GM04503 (cell line): Measurements from ENCODE around the gene MAD1L1.

Experiments used
- DNase-seq: peaks from one replicate; pipeline ENCODE4 v3.0.0-alpha.2; 2012; ENCODE audit warnings: low read depth

MAD1L1 gene

DNA sequence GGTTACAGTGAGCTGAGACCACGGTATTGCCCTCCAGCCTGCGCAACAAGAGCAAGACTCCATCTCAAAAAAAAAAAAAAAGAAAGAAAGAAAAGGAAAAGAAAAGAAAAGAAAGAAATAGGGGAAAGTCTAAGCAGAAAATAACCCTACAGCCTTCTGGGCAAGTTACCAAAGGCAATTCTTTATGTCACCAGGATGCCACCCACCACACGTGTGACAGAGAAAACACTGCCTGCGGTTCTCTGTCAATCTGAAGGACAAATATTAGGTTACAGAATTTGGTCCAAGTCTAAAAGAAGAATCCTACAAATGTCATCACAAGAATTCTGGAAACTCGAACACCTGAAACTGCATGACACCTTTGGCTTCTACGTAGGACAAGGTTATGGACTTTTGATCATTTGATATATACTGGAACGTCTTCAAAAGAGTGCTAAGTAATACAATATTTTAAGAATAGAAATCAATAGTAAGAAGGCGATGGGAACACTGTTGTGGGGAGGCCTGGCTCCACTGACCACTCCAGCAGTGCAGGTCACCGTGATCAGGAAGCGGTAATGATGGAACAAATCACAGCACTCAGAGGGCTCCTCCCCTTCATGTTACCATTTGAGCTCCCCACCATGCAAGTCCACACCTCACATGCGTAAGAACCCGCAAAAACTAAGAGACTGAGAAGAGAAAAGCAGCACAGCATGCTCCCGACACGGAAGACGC is 75.8 kb downstream of the MAD1L1 start:
- DNase-seq, result no peak

DNA sequence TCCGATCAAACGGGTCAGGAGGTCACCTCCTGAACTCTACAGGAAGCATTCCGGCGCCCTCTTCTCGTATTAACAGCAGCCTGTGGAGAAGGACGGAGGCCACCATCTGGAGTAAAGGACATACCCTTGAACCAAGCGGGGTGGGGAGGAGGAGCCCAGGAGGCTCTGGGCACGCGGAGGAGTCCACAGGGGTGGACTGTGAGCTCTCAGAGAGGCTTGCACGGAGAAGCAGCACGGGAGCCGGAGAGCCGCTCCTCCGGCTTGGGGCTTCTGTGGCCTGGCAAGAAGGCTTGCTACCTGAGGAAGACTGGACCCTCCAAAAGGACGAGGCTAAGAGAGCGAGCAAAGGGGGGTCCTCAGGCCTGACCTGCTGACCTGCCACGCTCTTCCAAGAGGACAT is 77.9 kb downstream of the MAD1L1 start:
- DNase-seq, result no peak

DNA sequence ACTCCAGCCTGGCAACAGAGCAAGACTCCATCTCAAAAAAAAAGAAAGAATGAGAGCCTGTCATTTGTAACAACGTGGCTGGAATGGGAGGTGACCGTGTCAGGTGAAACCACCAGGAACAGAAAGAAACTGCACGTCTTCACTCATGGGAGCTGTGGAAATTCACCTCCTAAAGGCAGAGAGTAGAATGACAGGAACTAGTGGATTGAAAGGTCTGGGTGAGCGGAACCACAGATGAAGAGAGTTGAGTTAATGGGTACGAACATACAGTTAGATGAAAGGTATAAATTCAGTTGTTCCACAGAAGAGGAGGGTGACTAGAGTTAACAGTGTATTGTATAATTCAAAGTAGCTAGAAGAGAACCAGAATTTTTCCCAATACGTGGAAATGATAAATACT is 78.6 kb downstream of the MAD1L1 start:
- DNase-seq, result no peak

DNA sequence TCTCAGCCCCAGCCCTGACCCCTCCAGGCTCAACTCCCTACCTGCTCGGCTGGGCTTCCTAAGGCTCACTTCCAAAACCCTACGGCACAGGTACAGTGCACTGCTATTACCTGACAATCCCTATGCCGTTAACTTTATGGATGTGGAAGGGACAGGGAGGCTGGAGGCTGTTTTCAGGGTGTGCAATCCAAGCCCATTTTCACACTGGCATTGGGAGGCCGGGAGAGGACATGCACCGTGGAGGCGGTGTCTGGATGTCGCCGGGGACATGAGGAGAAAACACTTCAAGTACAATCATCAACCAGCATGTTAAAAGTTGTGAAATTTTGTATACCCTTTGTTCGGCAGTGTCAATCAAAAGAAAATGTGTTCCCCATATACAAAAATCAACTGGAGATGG is 80.1 kb downstream of the MAD1L1 start:
- no peak for DNase-seq

DNA sequence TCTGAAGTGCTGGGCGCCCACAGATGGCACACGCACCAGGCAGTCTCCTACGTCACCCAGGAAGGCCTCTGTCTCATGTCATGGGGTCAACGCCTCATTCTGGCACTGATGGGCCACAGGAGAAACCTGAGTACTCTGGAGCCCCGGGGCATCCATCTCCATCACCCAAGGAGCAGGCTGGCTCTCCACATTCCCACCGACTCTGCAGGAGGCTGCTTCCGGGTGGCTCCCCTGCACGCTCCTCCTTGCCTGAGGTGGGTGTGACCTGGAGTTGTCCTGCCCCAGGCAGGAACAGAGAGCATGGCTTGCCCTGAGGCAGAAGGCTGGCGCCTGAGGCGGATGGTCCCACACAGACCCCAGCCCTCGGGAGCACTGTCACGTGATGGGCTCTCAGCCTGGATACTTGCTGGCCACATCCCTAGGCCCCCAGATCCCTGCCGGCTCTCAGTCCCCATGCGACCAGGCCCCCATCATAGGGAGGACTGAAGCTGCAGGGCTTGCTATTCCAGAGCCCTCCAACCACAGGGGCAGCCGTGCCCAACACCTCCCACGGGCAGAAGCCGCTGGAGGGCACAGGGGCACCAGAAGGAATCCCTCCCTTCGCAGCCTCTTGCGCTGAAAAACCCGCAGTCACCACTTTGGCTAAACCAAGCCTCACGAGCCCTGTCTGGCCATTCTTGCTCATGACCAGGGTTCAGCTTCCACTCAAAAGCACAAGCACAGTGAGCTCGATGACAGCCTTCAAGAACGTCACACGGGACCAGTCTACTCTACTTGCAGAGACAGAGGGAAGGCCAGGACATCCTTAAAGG is 80.7 kb downstream of the MAD1L1 start:
- DNase-seq, result no peak

DNA sequence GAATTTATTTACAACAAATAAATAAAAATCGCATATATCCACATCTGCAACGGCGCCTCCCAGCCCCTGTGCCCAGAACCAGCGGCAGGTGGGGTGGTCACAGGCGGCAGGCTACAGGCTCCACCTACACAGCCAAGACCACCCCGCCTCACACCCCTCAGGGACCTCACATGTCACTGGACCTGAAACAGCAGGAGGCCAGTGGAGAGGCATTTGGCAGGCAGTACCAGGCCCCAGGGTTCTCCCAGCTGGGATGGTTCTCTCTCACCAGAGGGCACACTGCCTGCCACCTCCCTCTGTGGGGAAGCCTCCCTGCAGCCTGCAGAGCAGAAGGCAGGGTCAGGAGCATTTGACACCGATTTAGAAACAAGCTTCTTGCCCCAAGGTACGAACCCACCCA is 81.5 kb downstream of the MAD1L1 start:
- no peak for DNase-seq

DNA sequence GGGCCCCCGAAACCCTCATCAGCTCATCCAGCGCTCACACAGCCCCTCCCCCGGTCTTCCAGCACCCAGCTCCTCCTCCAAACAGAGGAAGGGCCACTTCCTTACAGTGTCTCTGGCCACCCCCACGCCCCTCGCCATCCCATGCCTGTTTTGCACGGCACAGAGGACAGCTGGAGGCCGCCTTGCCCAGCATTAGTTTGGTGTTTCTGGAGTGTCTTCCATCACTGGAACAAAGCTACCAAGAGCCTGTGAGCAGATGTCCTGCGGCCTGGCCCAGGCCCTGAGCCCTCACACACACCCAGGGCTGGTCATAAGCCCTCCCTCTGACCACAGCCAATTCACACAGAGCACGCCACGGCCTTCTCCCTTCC is 82.3 kb downstream of the MAD1L1 start:
- DNase-seq, result no peak

DNA sequence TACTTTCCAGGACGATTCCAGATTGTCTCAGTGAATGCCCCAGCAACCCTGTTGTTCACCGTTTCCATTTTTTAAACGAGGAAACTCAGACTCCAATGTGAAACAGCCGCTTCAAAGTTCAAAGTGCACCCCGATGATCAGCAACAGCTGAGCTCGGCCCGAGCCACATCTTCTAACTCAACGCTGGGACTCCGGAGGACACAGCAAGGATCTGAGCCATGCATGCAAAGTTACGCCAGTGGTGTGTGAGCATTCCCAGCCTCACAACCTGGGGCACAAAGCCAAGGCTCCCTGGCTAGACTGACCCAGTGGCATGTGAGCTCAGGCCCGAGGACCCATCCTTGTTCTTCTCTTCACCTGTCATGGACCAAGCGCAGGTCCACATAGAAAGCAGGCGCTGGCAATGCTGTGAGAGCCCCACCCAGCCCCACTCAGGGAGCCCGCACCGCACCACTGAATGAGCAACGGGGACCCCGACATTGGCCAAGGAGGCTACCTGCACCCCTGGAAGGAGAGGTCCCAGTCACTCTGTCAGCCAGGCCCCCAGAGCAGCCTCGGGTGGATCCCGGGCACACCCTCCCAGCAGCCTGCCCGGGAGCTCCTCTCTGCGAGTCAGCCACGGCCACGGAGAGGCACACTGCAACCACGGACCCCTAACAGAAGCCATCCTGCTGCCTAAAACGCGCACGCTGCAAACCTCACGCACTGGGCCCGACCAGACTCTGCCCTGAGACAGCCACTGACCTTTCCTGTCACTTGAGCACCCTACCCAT is 82.9 kb downstream of the MAD1L1 start:
- DNase-seq, result no peak

DNA sequence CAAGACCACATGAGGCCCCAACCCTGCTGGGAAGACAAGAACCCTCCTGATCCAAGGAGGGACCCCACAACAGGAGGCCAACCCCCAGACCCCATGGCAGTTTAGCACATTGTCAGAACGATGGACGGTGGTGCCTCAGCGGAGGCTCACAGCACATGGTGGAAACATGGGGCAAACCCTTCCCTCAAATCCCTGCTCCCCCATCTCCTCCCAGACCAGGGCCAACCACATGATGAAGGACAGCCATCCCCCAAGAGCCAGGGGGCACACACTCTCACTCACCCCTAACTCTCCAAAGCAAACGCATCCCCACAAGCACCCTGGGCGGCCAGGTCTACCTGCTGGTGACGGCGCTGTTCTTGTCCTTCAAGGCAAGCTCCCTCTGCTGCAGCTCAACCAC is 83.9 kb downstream of the MAD1L1 start:
- DNase-seq, result no peak

DNA sequence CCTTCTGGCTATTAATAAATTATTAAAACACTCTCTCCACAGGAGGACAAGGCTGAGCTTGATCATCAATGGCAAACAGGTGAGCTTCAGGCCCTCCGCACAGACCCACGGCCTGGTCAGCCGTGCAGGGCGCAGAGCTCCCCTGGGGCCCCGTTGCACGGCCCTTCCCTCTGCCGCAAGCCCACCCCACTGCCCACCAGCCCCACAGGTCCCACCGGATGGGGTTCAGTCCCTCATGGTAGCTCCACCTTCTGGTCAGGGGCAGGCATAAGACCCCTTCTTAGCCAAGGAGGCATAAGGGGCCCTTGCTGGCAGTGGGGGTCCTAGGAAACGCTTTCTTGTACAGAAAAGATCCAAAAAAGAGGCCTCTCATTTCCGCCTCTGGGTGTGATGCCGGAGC is 84.6 kb downstream of the MAD1L1 start:
- no peak for DNase-seq

DNA sequence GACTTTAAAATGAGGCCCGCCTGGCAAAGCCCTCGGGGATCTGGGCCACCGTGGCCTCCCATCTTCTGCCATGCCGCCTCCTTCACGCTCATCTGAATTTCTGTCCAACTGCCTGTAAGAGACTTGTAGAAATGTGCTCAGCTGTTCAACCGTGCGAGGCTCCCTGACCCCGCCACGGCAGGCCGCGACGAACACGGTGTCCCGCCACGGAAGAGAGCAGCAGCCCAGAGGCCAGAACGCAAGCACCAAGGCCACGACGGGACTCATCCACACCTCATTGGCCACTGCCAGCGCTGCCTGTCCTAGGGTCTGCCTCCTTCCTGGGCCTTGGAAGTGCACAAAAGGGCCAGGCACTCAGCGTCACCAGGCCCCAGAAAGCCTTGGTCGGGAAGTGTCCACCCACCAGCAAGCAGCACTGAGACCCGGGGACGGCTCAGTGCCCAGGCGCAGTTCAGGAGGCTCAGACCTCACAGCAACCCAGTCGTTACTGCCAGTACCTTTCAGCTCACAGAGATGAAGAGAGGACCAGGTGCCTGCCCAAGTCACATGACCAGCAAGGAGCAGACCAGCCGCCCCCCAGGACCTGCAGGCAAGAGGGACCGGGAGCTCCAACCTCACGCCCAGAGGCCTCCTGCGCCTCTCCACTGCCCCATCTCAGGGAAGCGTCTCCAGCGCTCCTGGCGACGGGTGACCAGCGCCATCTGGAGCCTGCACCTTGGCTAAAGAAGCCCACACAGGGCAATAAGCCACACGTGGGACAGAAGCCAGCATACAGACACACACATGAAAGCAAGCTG is 85.9 kb downstream of the MAD1L1 start:
- no peak for DNase-seq

DNA sequence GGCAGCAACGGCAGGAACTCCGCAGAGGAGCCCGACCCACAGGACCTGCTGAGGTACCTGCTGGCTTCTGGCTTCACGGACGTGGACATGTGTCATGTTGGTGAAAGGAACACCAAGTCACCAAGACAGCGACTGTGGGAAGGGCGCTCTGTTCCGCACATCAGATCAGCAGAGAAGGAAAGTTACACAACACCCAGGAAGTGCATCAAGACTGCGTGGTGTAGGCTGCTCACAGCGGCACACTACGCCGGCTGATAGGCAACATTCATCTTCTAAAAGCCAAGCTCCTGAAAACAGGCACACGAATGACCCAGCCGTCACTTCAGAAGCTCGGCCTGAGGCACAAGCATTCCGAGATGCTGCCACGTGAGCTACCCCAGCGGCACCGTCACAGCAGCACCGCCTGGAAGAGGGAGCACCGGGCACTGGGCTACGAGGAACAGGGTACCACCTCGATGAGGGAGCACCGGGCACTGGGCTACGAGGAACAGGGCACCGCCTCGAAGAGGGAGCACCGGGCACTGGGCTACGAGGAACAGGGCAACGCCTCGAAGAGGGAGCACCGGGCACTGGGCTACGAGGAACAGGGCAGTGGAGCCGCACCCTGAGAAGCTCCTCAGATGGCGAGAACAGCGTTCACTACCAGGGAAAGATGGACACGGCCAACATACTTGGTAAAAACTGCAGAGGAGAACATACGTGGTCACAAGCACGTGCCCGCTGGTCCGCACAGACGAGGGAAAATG is 86.7 kb downstream of the MAD1L1 start:
- no peak for DNase-seq

DNA sequence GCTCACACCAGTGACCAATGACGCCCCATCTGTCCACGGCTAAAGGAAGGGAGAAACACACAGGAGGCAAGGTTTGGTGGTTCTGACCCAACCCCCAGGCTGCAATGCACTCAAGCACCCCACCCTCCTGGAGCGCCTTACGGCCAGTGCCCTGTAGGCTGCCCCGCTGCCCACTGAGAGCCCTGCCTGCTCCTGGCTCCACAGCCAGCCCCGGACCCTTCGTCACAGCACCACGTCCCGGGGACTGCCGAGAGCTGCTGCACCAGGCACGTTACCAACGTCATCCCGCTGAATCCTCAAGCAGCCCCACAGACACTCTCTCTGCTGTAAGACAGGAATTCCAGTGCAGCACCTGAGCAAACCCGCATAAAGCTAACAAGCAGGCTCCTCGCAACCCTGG is 87.8 kb downstream of the MAD1L1 start:
- DNase-seq, result no peak

DNA sequence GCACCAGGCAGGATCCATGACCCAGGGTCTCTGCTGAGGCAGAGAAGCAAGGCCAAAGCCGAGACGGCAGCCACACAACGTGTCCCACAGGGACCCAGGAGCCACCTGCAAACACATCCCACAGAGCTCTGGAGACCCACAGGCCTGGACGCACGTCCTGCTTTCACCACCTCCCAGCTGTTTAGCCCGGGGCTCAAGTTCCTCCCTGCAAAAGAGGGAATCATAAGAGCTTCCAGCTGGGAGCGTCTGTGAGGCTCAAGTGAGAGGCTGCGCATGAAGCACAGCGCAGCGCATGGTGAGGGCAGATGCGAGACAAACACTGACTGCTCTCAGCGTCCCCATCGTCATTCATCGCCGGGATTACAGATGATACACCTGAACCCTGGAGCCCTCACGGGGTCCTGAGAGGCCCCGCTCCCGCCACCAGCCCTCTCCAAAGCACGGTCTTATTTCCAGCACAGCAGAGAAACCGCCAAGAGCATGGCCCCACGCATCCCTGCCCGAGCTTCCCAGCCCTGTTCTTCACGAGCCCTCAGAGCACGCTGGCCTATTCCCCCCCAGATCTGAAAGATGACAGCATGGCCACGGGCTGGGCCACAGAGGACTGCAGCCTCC is 88.7 kb downstream of the MAD1L1 start:
- no peak for DNase-seq

DNA sequence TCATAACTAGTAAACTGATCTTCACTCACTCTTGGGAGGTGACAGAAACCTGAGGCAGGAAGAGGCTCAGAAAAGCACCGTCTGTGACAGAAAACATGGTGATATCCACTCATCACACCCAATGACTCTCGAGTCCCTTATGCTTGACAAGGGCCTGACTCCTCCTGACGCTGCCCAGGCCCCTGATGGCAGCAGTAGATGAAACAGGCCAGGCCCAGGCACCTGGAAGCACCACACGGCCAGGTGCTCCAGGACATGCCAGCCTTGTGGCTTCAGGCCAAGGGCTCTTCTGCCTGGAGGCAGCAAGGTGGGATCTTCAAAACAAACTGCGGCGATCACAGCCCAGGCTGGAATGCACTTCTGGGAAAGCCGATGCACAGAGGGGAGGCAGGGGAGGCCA is 89.3 kb downstream of the MAD1L1 start:
- DNase-seq, result no peak

DNA sequence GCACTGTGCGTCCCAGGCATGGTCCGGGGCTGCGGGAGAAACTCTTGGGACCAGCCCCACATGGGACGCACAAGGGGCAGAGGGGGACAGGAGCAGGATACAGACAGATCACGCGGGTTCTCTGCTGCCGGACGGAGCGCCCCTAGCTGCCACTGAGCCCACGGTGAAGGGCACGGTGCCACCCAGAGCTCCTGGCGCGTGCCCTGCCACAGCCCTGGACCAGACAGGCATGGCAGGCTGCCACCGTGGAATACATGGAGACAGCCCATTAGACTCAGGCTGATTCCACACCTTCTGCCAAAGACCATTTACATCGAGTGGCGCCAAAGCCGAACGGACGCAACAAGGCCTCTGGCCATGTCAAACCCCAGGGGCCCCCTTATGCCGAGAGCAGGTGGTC is 90.4 kb downstream of the MAD1L1 start:
- no peak for DNase-seq

DNA sequence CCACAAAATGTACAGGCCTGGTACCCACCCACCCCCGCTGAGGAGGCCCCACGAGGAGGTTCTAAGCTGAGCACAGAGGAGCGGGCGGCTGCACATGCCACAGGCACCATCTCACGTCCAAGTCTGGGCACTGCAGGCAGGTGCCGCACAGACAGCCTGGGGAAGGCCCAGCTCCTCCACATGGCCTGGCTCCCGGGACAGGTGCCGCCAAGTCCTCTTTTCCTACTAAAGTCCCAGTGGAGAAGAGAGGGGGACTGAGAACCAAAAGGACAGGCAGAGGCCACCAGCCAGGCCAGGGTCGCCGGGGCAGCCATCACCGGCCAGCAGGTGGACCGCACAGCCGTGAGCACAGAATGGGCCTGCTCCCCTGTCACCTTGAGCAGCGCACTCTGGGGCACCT is 91.1 kb downstream of the MAD1L1 start:
- DNase-seq, result no peak

DNA sequence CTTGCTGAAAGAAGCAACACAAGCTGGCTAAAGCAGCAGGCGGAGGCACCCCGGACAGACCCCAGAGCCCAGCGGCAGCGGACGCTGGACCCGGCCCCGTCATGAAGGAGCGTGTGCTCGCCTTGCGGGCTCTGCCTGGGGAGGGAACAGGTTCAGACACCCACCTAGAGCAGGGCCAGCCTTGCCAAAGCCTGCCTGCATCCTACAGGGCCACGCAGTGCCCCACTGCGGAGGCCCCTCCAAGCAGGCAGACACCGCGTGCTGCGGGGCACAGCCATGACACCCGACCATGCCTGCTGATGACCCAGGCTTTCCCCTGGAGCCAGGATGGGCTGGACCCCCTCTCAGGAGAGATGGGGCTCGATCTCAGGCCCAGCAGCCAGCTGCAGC is 91.7 kb downstream of the MAD1L1 start:
- DNase-seq, result no peak

DNA sequence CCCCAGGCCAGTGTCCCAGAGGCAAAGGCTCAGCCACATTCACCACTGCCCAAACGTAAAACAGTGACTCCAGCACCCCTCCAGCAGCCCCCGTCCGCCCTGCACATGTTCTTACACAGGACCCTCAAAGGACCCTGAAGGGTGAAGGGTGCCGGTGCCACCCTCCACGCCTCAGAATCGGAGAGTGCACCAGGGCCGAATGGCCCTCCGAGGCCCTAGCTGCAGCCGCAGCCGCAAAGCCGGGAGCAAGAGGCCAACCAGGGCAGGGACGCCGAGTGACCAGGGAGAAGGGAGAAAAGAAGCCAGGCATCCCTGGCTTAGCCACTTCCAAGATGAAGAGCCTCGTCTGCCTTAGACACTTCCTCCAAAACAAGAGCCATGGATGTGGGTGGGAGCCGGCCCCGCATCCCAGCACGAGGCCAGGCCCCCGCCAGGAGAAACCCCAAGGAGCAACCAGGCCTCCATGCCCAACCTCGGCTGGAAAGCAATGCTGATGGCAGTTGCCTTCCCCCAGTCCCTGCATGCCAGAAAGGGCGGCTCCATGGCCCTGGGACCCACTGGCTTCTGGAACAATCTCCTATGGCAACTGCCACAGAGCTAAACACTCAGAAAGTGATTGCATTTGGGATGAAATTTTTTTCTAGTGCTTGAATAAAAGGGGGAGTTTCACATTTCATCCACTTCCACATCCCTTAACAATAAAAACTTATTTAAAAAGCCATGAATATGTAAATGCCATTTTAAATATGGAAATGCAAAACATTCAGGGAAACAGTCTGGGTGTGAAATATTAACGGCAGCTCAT is 92.3 kb downstream of the MAD1L1 start:
- DNase-seq, result no peak

DNA sequence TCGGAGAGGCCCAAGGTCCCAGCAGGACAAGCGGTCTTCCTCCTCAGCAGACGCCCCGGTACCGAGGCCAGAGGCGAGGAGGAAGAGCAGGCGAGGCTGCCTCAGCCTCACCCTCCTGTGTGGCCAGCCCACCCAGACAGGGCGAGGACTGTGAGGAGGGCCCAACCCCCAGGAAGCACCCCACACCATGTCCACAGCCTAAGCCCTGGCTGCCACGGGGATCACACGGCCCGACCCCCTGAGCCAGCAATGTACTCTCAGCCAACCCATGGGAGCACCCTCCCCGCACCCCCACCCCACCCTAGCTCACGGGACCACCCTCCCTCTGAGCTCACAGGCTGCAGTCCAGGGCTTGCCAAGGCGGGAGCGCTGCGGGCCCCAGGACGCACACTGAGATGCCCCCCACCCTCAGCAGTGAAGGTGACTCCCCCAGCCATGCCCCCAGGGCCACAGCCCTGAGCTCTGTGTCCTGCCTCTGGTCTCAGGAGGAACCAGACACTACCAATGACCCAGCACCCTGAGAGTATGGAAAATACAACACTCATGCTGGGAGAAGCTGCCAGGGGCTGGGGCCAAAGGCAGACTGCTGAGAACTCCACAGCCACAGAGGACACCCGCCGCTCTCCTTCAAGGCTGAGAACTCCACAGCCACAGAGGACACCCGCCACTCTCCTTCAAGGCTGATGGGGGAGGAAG is 93.6 kb downstream of the MAD1L1 start:
- DNase-seq, result no peak
